Stimulated activated naive CD8-positive, alpha-beta T cell treated with anti-CD3 and anti-CD28 coated beads, Interleukin-15, Interleukin-2, amounts not matched to agents 100 ng/mL and 50 ng/mL, for 24 hours (primary cell): ENCODE data around the gene GAS6.
"Not testable (repeated sequence)": the region's sequence is repeated elsewhere in the genome, so short reads cannot be mapped to it uniquely, and the experiment has no call there.

ENCODE experiments used
- H3K27ac Mint-ChIP-seq: one replicate; pipeline ENCODE4 v1.8.0; 2021; ENCODE audit warnings: mild to moderate bottlenecking, mixed read lengths
- H3K27me3 Mint-ChIP-seq: one replicate; pipeline ENCODE4 v1.8.0; 2021; ENCODE audit warnings: mixed read lengths
- H3K36me3 Mint-ChIP-seq: one replicate; pipeline ENCODE4 v1.8.0; 2021; ENCODE audit warnings: low read depth, mixed read lengths
- H3K4me1 Mint-ChIP-seq: one replicate; pipeline ENCODE4 v1.8.0; 2021; ENCODE audit warnings: low read depth, mixed read lengths
- H3K4me3 Mint-ChIP-seq: one replicate; pipeline ENCODE4 v1.8.0; 2021; ENCODE audit warnings: mild to moderate bottlenecking, mixed read lengths
- H3K9me3 Mint-ChIP-seq: one replicate; pipeline ENCODE4 v1.8.0; 2021; ENCODE audit warnings: mixed read lengths

GAS6 gene

DNA sequence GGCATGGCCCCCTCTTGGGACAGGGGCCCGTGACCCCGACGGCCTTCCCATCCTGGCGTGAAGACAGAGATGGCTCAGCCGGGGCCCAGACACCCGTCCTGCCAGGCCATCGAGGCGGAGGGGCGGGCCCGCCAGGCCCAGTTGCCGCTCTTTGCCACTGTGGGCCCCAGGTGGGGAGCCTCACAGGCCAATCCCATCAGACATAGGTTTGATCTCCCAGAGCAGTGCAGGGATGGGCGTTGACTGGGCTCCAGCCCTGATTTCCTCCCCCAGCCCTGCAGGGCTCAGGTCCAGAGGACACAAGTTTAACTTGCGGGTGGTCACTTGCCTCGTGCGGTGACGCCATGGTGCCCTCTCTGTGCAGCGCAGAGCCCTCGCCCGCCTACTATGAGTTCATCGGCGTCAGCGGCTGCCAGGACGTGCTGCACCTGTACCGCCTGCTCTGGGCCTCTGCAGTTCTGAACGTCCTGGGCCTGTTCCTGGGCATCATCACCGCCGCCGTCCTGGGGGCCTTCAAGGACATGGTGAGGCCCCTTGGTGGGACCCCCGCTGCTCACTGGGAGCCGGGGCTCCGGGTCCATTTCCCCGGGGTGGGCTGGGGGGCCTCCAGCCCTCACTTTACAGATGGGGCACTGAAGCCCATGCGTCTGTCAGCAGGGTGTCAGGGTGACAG lies 62.5 kb downstream of the GAS6 start:
- Mint-ChIP-seq H3K36me3 (no peaks in the 10 kb centered on the region), H3K27ac (no peak overlapping the region), H3K4me1 (no peaks in the 10 kb centered on the region), H3K9me3 (no peaks in the 10 kb centered on the region), H3K4me3 (no peak overlapping the region), H3K27me3 (no peaks in the 10 kb centered on the region)

DNA sequence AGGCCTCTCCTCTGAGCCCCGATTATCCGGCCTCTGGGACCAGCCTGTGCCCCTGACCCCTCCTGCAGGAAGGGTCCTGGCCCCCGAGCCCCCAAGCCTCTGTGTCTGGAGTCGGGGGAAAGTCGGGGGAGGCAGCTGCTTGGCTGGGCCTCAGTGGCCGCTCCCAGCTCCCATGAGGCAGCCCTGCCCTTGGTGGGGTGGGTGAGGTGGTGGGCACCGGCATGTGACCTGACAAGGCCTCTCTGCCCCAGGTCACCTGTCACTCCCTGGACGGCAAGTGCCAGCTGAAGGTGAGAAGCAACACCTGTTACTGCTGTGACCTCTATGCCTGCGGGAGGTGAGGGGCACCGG lies 63.3 kb downstream of the GAS6 start:
- Mint-ChIP-seq H3K4me1 (no peaks in the 10 kb centered on the region), H3K4me3 (no peak overlapping the region), H3K27ac (no peak overlapping the region), H3K36me3 (no peaks in the 10 kb centered on the region), H3K9me3 (no peaks in the 10 kb centered on the region), H3K27me3 (no peaks in the 10 kb centered on the region)

DNA sequence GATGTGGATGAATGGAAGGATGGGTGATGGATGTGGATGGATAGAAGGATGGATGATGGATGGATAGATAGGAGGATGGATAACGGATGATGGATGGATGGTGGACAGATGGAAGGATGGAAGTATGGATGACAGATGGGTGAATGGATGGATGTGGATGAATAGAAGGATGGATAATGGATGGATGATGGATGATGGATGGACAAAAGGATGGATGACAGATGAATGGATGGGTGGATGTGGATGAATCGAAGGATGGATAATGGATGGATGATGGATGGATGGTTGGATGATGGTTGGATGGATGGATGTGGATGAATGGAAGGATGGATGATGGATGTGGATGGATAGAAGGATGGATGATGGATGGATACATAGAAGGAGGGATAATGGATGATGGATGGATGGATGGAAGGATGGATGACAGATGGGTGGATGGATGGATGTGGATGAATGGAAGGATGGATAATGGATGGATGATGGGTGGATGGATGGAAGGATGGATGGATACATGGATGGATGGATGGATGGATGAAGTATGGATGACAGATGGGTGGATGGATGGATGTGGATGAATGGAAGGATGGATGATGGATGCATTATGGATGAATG lies 65.6 kb downstream of the GAS6 start:
- Mint-ChIP-seq H3K9me3 (no peaks in the 10 kb centered on the region), H3K36me3 (no peaks in the 10 kb centered on the region), H3K4me1 (no peaks in the 10 kb centered on the region), H3K27ac (no peak overlapping the region), H3K27me3 (no peaks in the 10 kb centered on the region), H3K4me3 (no peak overlapping the region)

DNA sequence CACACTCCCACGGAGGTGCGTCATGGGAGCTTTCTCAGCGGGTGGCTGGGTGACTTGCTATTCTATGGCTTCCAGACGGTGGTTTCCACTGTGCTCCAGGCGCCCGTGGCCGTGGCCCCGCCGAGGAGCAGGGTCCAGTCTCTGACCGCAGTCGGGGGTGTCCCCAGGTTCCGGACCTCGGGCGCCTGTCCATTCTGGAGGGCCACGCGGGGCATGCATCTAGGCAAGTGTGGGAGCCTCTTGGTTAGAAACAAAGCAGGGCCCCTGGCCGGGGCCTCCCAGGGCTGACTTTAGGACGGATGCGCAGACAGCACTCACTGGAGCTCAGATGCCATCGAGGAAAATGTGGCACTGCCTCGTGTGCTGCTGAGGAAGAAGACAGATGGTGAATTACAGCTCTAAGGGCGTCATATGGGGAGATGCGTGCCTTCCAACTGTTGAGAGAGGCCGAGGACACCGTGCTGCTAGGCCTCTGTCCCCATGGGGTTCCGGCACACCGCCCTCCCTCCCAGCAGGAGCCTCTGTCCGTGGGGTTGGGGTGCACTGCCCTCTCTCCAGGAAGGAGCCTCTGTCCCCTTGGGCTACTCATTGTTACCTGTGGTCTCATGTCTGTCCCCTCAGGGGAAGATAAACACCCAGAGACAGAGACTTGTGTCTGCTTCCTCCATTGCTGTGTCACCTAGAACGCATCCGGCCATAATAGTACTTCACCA lies 66.8 kb downstream of the GAS6 start:
- no peaks in the 10 kb centered on the region for H3K9me3 Mint-ChIP-seq
- H3K36me3 Mint-ChIP-seq: no peaks in the 10 kb centered on the region
- H3K27ac Mint-ChIP-seq: no peak overlapping the region
- H3K27me3 Mint-ChIP-seq: no peaks in the 10 kb centered on the region
- no peak overlapping the region for H3K4me3 Mint-ChIP-seq
- H3K4me1 Mint-ChIP-seq: no peaks in the 10 kb centered on the region

DNA sequence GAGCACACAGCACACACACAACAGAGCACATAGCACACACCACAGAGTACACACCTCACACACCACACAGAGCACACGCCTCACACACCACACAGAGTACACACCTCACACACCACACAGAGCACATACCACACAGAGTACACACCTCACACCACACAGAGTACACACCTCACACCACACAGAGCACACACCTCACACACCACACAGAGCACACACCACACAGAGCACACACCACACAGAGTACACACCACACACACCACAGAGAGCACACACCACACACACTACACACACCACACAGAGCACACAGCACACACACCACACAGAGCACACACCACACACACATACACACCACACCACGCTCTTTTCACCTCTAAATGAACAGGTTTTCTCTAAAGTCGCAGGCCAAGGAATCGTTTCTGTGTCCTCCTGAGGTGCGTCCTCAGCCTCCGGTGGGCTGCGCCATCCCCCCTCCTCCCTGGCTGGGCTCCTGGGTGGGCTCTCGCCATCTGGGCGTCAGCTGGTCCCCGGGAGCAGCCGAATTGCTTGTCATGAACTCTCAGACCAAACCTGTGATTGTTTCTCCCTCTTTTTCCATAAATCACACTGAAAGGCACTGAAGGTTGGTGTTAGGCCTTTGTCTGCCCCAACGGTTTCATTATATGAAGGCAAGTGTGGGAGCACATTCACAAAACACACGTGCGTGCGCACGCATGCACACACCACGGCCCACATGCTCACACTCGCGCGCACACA lies 67.5 kb downstream of the GAS6 start:
- no peaks in the 10 kb centered on the region for H3K36me3 Mint-ChIP-seq
- H3K9me3 Mint-ChIP-seq: no peaks in the 10 kb centered on the region
- no peaks in the 10 kb centered on the region for H3K4me1 Mint-ChIP-seq
- H3K4me3 Mint-ChIP-seq: no peak overlapping the region
- H3K27ac Mint-ChIP-seq: no peak overlapping the region
- no peaks in the 10 kb centered on the region for H3K27me3 Mint-ChIP-seq

DNA sequence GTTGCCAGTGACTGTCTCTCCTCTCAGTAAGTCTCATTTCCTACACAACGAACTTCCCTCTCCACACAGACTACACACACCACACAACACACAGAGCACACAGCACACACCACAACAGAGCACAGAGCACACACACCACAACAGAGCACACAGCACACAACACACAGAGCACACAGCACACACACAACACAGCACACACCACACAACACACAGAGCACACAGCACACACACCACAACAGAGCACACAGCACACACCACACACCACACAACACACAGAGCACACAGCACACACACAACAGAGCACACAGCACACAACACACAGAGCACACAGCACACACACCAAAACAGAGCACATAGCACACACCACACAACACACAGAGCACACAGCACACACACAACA lies 68.5 kb downstream of the GAS6 start:
- not testable (repeated sequence) for H3K36me3 Mint-ChIP-seq, H3K27me3 Mint-ChIP-seq, H3K4me1 Mint-ChIP-seq, H3K4me3 Mint-ChIP-seq, H3K27ac Mint-ChIP-seq, H3K9me3 Mint-ChIP-seq

DNA sequence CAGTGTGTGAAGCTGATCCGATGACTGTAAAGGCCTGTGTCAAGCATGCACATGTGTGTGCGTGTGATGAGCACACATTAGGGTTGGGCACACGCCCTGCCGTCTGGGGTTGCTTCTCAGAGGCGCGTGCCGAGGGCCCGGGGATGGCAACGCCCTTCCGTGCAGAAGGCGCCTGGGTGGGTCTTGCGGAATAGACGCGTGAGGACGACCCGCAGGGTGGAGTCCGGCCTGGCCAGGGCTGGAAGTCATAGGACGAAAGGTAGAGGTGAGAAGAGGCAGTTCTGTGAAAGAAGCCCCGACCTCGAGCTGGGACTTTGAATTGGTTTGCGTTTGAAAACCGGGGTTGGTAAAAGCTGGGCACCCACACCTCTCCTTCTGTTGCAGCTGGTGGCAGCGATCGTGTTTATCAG lies 69.1 kb downstream of the GAS6 start:
- H3K4me1 Mint-ChIP-seq: no peaks in the 10 kb centered on the region
- H3K9me3 Mint-ChIP-seq: no peaks in the 10 kb centered on the region
- H3K27me3 Mint-ChIP-seq: peaks cover 3% of the 10 kb centered on the region
- H3K36me3 Mint-ChIP-seq: no peaks in the 10 kb centered on the region
- H3K4me3 Mint-ChIP-seq: no peak overlapping the region
- no peak overlapping the region for H3K27ac Mint-ChIP-seq

DNA sequence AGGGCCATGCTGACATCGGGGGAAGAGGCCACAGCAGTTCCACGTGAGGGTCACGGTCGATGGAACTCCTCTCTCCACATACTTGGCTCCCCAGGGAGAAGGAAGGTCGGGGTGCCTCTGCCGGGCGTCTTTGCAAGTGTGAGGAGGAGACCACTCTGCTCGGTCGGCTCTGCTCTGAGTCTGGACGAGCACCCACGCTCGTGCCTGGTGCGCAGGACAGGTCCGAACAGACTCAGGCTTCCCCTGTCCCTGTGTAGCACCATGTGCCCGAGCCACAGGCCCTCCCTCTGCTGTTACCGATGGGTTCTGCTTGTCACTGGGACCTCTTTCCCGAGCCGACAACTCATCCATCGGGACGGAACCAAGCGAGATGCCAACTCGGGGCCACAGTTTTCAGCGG lies 69.8 kb downstream of the GAS6 start:
- Mint-ChIP-seq H3K36me3 (no peaks in the 10 kb centered on the region), H3K4me3 (no peak overlapping the region), H3K4me1 (no peaks in the 10 kb centered on the region), H3K9me3 (no peaks in the 10 kb centered on the region), H3K27me3 (peaks cover 6% of the 10 kb centered on the region), H3K27ac (no peak overlapping the region)

DNA sequence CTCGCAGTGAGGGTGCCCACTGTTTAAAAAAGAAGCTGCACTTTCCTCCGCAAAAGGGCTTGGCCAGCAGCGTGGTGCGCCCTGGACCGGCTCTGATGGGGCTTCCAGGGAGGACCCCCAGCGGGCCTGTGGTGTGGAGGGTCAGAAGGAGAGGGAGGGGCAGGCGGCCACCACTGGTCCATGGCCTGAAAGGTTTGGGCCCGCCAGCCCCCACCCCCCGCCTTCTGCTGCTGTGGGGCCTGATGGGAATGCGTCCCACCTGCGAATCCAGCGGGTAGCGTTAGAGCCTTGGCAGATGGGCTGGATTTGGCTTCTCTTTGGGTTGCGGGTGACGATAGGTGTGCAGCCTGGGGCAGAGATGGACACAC lies 70.2 kb downstream of the GAS6 start:
- no peak overlapping the region for H3K27ac Mint-ChIP-seq
- no peaks in the 10 kb centered on the region for H3K4me1 Mint-ChIP-seq
- H3K36me3 Mint-ChIP-seq: no peaks in the 10 kb centered on the region

DNA sequence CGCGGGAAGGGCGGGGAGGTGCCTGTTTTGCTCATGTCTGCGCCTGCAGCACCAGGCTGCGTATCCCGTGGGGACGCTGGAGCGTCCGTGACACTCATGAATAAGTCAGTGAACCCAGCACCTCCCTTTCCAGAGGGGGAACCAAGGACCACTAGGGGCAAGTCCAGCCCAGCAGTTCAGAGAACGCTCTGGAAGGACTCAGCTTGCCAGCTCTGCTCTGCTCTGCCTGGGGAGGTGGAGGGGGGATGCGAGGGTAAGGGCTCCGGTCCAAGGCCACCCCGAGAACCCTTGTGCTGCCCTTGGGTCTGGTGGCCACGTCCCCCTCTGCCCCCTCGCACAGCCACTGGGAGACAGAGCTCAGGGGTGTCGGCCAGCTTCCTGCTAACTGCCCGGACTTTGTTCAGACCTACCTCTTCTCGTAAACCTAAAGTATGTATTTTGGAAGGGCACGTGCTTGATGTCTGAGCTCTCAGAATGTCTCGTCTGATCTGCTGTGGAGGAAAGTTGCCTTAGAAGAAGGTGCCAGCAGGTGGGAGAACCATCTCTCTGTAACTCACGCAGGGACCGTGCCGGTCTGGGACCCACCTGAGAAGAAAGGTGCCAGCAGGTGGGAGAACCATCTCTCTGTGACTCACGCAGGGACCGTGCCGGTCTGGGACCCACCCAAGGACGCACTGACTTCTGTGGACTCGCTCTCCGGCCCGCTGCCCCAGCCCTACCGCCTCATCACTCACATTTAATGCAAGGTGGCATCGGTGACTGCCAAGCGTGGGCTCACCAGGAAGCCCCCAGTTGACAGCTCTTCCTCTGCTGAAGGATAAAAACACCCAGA lies 70.8 kb downstream of the GAS6 start:
- Mint-ChIP-seq H3K36me3 (no peaks in the 10 kb centered on the region), H3K4me3 (no peak overlapping the region), H3K4me1 (no peaks in the 10 kb centered on the region), H3K9me3 (no peaks in the 10 kb centered on the region), H3K27me3 (peaks cover 7% of the 10 kb centered on the region), H3K27ac (no peak overlapping the region)

More for the DNA sequence above, 70.2 kb downstream of the GAS6 start:
- Mint-ChIP-seq H3K9me3 (no peaks in the 10 kb centered on the region), H3K4me3 (no peak overlapping the region), H3K27me3 (peaks cover 7% of the 10 kb centered on the region)

DNA sequence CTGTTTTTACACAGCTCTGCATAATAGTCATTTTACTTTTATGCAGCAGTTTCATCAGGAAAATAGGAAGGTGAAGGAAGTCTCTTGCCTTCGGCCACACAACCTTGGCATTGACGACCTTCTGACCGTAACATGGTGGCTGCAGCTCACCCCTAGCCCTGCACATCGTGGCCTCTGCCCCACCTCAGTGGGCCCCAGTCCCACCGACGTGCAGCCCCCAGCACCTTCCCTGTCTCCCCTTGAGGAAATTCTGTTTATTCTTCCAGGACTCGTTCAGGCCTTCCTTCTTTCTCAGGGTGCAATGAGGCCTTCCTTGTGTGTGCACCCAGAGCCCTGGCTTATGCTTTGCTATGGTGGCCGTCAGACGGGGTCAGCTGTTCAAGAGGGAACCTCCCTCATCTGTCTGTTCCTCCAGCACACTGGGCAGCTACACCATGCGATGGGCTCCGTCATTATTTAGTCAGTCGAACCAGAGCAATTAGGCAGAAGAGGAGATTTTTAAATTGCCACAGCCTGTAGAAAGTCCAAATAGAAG lies 71.6 kb downstream of the GAS6 start:
- no peak overlapping the region for H3K27ac Mint-ChIP-seq
- H3K9me3 Mint-ChIP-seq: no peaks in the 10 kb centered on the region
- H3K27me3 Mint-ChIP-seq: peaks cover 7% of the 10 kb centered on the region
- H3K4me3 Mint-ChIP-seq: no peak overlapping the region
- H3K36me3 Mint-ChIP-seq: no peaks in the 10 kb centered on the region
- H3K4me1 Mint-ChIP-seq: no peaks in the 10 kb centered on the region

DNA sequence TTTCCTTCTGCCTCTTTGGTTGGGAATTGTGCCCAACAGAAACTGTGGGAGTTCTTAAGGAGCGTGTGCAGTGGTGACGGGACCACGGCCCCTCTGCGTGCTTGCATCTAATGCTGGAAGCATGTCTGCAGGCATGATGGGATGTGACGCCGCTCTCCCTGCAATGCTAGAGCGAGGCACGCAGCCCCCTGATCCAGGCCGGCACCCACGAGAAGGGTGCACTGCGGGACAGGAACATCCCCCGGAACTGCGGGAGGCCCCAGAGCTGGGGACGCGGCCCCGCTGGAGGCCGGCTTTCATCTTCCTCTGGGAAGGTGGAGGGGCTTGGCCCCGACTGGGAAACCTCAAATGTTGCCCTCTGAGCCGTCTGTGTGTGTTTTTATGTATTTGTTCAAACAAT lies 72.1 kb downstream of the GAS6 start:
- H3K27me3 Mint-ChIP-seq: peaks cover 7% of the 10 kb centered on the region
- H3K9me3 Mint-ChIP-seq: no peaks in the 10 kb centered on the region
- no peaks in the 10 kb centered on the region for H3K36me3 Mint-ChIP-seq
- no peak overlapping the region for H3K27ac Mint-ChIP-seq
- H3K4me1 Mint-ChIP-seq: no peaks in the 10 kb centered on the region
- no peak overlapping the region for H3K4me3 Mint-ChIP-seq

DNA sequence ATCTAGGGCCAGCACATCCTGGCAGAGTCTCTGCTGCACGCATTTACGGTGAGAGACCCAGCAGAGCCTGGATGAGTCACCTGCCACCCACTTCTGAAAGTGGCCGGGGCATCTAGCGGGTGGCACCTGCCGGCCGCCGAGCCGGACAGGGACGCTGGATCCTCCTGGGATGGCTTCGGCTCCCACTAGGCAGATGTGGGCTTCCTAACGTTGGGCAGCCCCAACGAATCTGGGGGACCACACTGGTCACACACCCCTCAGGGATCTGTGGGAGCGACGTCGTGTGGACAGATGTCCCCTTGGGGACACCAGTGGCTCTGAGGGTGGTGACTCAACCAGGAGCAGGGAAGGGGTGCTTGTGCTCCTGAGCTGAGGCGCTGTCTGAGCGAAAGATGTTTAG lies 72.7 kb downstream of the GAS6 start:
- H3K4me3 Mint-ChIP-seq: no peak overlapping the region
- H3K27ac Mint-ChIP-seq: no peak overlapping the region
- peaks cover 7% of the 10 kb centered on the region for H3K27me3 Mint-ChIP-seq
- H3K9me3 Mint-ChIP-seq: no peaks in the 10 kb centered on the region
- no peaks in the 10 kb centered on the region for H3K36me3 Mint-ChIP-seq
- no peaks in the 10 kb centered on the region for H3K4me1 Mint-ChIP-seq

DNA sequence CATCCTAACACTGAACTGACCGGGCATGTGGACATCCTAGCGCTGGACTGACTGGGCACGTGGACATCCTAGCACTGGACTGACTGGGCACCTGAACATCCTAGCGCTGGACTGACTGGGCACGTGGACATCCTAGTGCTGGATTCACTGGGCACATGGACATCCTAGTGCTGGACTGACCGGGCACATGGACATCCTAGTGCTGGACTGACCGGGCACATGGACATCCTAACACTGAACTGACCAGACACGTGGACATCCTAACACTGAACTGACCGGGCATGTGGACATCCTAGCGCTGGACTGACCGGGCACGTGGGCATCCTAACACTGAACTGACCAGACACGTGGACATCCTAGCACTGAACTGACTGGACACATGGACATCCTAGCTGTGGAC lies 73.9 kb downstream of the GAS6 start:
- not testable (repeated sequence) for H3K27me3 Mint-ChIP-seq, H3K9me3 Mint-ChIP-seq, H3K4me1 Mint-ChIP-seq, H3K27ac Mint-ChIP-seq, H3K4me3 Mint-ChIP-seq, H3K36me3 Mint-ChIP-seq
